Measurements from ENCODE around the gene LSP1.

The LSP1 gene

DNA sequence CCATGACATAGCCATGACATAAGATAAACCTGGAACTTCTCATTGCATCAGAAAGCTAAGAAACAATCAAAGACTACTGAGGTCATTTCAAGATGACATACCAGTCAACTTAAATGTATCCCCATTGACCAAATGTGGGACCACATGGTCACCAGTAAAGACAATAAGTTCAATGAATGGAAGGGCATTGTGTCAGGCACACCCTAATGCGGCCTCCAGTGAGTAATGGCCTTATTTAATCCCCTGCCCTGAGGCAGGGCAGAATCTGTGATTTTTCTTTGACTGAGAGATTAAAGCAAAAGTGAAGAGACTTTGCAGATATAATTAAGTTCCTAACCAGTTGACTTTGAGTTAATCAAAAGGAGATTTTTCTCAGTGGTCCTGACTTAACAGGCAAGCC is 35.4 kb upstream of the LSP1 start:
- no peaks in the 10 kb centered on the region for H3K4me1 ChIP-seq (ENCODE audit: insufficient read depth, low read length)
- no peak overlapping the region for H3K4me3 ChIP-seq (ENCODE audit: low read length)
- H3K27me3 ChIP-seq (ENCODE audit: insufficient read depth, low read length): peaks cover 2% of the 10 kb centered on the region
- H3K36me3 ChIP-seq (ENCODE audit: insufficient read depth, low read length): no peaks in the 10 kb centered on the region
- H2AFZ ChIP-seq (ENCODE audit: low read depth, low read length): no peak overlapping the region
- H3K9me3 ChIP-seq (ENCODE audit: low read length): no peaks in the 10 kb centered on the region

DNA sequence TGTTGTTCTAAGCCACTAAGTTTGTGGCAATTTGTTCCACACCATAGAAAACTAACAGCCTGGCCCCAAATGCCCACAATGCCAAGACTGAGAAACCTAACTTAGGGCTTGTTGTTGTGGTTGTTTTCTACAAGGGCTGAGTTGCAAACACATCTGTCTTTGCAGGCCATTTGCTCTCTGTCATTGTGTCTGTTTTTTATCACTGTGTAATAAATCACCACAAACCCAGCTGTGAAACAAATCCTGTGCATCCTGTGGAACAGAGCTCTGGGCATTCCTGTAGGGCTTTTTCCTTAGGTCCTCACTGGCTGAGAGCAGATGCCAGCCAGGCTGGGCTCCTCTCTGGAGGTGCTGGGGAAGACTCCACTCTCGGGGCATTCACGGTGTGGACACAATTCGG is 33.8 kb upstream of the LSP1 start:
- Histone ChIP-seq H3K27me3 (ENCODE audit: insufficient read depth, low read length) (peaks cover 2% of the 10 kb centered on the region), H3K4me3 (ENCODE audit: low read length) (no peak overlapping the region), H3K4me1 (ENCODE audit: insufficient read depth, low read length) (no peaks in the 10 kb centered on the region), H2AFZ (ENCODE audit: low read depth, low read length) (no peak overlapping the region), H3K9me3 (ENCODE audit: low read length) (no peaks in the 10 kb centered on the region), H3K36me3 (ENCODE audit: insufficient read depth, low read length) (no peaks in the 10 kb centered on the region)

DNA sequence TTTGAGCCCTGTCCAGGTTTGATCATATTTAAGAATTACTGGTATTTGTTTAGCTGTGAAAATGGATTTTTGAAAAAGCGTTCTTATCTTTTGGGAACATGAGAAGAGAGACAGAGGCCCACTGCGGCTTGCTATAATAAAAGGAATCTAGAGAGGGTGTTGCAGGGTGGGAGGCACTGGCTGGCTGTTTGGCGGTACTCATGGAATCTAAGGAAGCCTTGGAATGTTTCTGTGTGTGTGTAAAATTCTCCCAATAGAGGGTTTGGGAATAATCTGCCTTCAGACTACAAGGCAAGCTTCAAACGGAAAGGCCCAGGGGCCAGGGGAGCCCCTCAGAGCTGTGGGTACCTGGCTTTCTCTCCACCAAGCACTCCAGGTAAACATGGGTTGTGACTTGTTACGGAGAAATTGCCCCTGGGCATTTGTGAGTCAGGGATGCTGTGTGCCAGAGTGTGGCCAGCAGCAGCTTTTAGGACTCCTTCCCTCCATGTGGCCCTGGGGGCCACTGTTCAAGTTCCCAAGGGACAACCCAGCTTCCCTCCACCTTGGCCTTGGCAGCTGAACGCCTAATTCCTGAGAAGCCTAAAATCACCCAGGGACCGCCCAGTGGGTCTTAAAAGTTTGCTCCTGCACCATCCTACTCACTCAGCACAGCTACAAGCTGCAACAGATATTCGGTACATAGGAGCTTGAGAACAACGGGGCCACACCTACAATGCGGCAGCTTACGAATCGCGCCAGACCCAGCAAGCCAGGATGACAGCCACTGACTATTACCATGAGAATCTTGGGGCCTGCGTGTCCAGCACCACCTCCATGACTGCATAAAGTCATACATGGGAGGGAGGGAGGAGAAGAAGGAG is 32.2 kb upstream of the LSP1 start:
- Histone ChIP-seq H3K4me3 (ENCODE audit: low read length) (no peak overlapping the region), H2AFZ (ENCODE audit: low read depth, low read length) (no peak overlapping the region), H3K36me3 (ENCODE audit: insufficient read depth, low read length) (no peaks in the 10 kb centered on the region), H3K4me1 (ENCODE audit: insufficient read depth, low read length) (no peaks in the 10 kb centered on the region), H3K9me3 (ENCODE audit: low read length) (no peaks in the 10 kb centered on the region), H3K27me3 (ENCODE audit: insufficient read depth, low read length) (peaks cover 2% of the 10 kb centered on the region)

DNA sequence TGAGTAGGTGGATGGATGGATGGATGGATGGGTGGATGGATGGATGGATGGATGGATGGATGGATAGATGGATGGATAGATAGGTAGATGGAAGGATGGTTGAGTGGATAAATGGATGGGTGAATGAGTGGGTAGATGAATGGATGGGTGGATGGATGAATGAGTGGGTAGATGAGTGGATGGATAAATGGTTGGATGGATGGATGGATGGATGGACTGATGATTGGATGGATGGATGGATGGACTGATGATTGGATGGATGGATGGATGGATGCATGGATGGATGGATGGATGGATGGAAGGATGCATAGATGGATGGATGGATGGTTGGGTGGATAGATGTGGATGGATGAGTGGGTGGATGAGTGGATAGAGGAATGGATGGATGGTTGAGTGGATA is 31.3 kb upstream of the LSP1 start:
- Histone ChIP-seq H3K36me3 (ENCODE audit: insufficient read depth, low read length) (no peaks in the 10 kb centered on the region), H2AFZ (ENCODE audit: low read depth, low read length) (no peak overlapping the region), H3K27me3 (ENCODE audit: insufficient read depth, low read length) (peaks cover 2% of the 10 kb centered on the region), H3K4me3 (ENCODE audit: low read length) (no peak overlapping the region), H3K9me3 (ENCODE audit: low read length) (no peaks in the 10 kb centered on the region), H3K4me1 (ENCODE audit: insufficient read depth, low read length) (no peaks in the 10 kb centered on the region)

DNA sequence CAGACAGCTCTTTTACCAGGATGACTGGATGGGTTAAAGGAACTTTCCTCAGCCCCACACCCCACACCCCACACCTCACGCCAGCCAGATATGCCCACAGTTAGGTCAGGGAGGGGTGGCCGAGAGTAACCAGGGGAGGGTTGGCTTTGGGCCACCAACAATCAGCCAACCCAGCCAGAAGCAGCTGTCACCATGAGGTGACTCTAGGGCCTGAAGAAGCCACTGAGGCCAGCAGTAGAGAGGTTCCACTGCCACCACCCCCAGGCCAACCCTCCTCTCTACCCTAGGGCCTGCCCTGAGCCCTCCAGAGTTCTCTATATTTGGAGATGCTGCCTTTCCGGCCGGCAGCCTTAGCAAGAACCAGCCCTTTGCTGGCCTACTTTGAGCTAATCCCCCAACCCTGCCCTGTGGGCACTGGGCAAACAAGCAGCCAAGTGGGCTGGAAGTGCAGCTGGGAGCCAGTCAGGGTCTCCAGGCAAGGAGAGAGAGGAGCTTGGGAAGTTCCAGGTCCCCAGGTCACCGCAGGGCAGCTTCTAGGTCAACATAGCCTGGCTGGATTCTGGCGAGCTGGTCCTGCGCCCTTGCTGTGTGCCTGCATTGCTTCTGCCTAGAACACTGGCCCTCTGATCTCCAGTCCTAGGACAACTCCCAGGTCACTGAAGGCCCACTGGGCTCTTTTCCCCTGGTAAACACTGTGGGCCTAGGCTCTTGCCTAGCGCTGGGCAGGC is 30.1 kb upstream of the LSP1 start:
- Histone ChIP-seq H3K9me3 (ENCODE audit: low read length) (no peaks in the 10 kb centered on the region), H2AFZ (ENCODE audit: low read depth, low read length) (no peak overlapping the region), H3K4me1 (ENCODE audit: insufficient read depth, low read length) (no peaks in the 10 kb centered on the region), H3K27me3 (ENCODE audit: insufficient read depth, low read length) (peaks cover 8% of the 10 kb centered on the region), H3K36me3 (ENCODE audit: insufficient read depth, low read length) (no peaks in the 10 kb centered on the region), H3K4me3 (ENCODE audit: low read length) (no peak overlapping the region)

DNA sequence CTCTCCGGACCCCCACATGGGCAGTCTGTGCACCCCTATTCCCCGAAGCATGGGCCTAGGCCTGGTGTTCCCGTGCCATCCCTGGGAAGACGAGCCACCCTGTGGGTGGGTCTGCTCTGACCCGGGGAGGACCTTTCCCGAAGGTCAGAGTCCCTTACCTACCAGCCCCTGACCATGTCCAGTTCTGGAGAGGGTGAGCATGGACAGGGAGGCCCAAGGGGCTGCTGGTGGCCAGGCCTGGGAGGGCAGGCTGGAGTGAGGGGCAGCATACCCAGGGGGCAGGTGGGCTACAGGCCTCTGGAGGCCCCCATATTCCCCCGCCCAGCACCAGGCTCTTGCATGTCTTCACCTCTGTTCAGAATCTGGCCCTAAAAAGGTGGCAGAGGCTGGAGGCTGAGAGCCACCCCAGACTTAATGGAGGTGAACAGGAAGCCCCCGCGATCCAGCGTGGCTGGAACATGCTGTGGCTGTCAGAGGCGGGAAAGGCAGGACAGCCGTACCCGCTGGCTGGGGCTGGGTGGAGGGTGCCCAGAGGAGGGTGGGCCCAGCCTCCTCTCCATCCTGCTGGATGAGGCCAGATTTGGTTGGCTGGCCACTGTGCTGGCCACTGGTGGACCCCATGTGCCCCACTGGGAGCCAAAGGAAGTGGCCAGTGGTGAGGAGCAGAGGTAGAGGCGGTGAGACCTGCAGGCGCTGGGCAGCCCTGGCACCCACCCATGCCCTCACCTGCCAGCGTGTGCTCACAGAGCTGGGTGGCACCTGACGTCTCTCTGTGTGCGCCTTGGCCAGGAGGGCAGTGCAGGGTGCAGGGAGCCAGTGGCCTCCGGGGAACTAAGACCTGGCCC is 29.3 kb upstream of the LSP1 start:
- Histone ChIP-seq H3K4me3 (ENCODE audit: low read length) (no peak overlapping the region), H3K36me3 (ENCODE audit: insufficient read depth, low read length) (no peaks in the 10 kb centered on the region), H3K4me1 (ENCODE audit: insufficient read depth, low read length) (no peaks in the 10 kb centered on the region), H3K27me3 (ENCODE audit: insufficient read depth, low read length) (peaks cover 14% of the 10 kb centered on the region), H2AFZ (ENCODE audit: low read depth, low read length) (no peak overlapping the region), H3K9me3 (ENCODE audit: low read length) (no peaks in the 10 kb centered on the region)

DNA sequence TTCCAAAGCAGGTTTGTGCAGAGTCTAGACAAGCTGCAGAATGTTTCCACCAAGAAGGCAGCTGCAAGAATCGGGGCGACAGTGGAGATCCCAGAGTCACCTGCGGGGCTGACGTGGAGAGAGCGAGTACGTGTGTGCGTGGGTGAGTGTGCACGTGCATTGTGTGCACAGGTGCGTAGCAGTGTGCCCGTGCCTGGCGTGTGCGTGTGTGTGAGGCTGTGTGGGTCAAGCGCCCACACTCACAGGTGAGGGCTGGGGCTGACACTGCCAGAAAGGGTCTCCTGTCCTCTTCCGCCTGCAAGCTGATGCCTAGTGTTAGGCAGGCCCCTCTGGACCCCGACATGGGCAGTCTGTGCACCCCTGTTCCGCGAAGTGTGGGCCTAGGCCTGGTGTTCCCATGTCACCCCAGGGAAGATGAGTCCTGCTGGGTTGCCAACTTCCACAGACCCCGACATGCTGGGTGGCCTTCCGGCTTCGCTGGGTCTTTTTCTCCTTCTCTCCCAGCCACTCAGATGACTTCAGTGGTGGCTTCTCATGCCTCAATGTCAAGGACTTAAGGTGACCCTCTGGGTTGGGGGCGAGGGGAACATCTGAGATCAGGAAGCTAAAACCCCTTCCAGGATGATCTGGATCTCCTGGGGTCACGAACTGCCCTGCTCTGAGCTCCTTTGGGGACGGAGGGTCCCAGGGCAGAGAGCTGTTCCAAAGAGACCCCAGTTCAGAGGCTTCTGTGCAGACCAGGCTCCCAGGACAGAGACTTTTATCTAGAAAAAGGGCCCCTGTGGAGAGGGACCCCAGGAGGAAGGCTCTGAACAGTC is 28.5 kb upstream of the LSP1 start:
- Histone ChIP-seq H3K9me3 (ENCODE audit: low read length) (no peaks in the 10 kb centered on the region), H2AFZ (ENCODE audit: low read depth, low read length) (no peak overlapping the region), H3K36me3 (ENCODE audit: insufficient read depth, low read length) (no peaks in the 10 kb centered on the region), H3K4me3 (ENCODE audit: low read length) (no peak overlapping the region), H3K4me1 (ENCODE audit: insufficient read depth, low read length) (no peaks in the 10 kb centered on the region), H3K27me3 (ENCODE audit: insufficient read depth, low read length) (peaks cover 14% of the 10 kb centered on the region)

DNA sequence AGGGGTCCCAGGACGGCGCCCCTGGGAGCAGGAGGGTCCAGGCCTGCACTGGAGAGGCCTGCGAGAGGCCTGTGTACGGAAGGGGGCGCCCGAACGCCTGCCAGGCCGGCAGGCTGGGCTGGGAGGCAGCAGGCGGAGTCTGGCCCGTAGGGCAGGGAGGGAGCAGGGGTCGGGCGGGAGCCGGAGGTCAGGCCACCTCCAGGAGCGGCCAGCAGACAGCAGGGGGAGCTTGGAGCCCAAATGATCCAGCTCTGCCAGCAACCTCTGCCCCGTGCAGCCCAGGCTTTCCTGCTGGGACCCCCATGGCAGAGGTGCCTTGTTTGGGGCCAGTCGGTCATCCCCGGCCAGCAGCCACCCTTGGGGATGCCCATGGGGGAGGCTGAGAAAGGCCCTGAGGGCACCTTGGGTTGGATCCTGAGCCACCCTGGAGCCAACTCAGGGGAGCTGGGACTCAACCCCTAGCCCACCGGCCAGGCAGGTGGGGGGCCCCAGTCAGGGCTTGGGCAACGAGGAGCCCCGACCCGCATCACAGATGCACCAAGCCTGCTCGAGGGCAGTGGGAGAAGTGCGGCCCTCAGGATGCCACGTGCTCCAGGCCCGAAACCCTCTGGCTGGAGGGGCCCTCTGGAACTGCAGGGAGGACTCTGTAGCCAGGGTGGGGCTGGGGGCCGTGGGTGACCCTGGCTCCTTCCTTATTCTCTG is 27.7 kb upstream of the LSP1 start:
- H3K4me1 ChIP-seq (ENCODE audit: insufficient read depth, low read length): no peaks in the 10 kb centered on the region
- no peaks in the 10 kb centered on the region for H3K36me3 ChIP-seq (ENCODE audit: insufficient read depth, low read length)
- H3K27me3 ChIP-seq (ENCODE audit: insufficient read depth, low read length): peaks cover 14% of the 10 kb centered on the region
- H3K4me3 ChIP-seq (ENCODE audit: low read length): no peak overlapping the region
- no peaks in the 10 kb centered on the region for H3K9me3 ChIP-seq (ENCODE audit: low read length)
- H2AFZ ChIP-seq (ENCODE audit: low read depth, low read length): no peak overlapping the region

DNA sequence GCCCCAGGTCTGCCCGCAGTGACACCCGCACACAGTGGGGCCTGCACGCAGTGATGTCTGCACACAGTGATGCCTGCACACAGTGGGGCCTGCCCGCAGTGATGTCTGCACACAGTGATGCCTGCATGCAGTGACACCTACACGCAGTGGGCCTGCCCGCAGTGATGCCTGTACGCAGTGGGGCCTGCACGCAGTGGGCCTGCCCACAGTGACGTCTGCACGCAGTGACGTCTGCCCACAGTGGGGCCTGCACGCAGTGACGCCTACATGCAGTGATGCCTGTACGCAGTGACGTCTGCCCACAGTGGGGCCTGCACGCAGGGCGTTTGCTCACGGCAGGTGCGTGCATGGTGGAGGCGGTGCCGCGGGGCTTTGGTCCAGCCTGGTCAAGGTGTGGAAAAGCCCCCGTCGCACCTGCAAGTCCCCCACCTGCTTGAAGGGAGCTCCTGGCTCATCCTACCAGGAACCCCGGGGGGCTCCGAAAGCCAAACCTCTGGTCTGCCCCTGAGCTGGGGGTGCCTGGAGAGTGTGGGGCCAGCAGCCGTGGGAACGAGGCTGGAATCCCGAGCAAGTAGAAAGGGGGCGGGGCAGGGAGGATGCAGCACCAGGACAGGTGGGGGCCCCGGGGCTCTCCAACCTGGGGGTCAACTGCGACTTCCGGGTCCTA is 27.0 kb upstream of the LSP1 start:
- Histone ChIP-seq H3K4me3 (ENCODE audit: low read length) (no peak overlapping the region), H2AFZ (ENCODE audit: low read depth, low read length) (no peak overlapping the region), H3K9me3 (ENCODE audit: low read length) (no peaks in the 10 kb centered on the region), H3K4me1 (ENCODE audit: insufficient read depth, low read length) (no peaks in the 10 kb centered on the region), H3K36me3 (ENCODE audit: insufficient read depth, low read length) (no peaks in the 10 kb centered on the region), H3K27me3 (ENCODE audit: insufficient read depth, low read length) (peaks cover 19% of the 10 kb centered on the region)

DNA sequence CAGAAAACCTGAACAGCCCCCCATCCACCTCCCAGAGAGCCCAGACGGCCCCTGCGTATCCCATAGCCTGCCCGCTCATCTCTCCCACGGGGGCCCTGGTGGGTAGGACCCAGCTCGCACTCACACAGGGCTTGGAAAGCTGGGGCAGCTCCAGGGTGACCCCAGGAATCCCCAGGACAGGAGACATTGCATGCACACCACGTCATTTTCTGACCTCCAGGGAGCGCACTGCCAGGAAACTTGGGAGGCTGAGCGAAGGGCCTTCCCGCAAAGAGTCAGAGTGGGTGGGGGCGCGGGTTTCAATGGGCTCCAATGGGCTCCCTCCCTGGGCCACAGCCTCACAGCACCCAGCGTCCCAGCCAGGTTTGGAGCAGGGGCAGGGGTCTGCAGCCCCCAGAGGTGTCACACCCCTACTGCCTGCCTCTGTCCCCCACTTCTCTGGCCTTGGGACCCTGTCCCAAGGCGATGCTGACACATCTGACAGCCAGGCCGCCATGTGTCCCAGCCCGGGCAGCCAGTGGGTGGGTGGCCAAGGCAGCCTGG is 26.3 kb upstream of the LSP1 start:
- no peaks in the 10 kb centered on the region for H3K36me3 ChIP-seq (ENCODE audit: insufficient read depth, low read length)
- H2AFZ ChIP-seq (ENCODE audit: low read depth, low read length): no peak overlapping the region
- H3K4me1 ChIP-seq (ENCODE audit: insufficient read depth, low read length): no peaks in the 10 kb centered on the region
- H3K9me3 ChIP-seq (ENCODE audit: low read length): no peaks in the 10 kb centered on the region
- H3K4me3 ChIP-seq (ENCODE audit: low read length): no peak overlapping the region
- H3K27me3 ChIP-seq (ENCODE audit: insufficient read depth, low read length): peaks cover 23% of the 10 kb centered on the region

DNA sequence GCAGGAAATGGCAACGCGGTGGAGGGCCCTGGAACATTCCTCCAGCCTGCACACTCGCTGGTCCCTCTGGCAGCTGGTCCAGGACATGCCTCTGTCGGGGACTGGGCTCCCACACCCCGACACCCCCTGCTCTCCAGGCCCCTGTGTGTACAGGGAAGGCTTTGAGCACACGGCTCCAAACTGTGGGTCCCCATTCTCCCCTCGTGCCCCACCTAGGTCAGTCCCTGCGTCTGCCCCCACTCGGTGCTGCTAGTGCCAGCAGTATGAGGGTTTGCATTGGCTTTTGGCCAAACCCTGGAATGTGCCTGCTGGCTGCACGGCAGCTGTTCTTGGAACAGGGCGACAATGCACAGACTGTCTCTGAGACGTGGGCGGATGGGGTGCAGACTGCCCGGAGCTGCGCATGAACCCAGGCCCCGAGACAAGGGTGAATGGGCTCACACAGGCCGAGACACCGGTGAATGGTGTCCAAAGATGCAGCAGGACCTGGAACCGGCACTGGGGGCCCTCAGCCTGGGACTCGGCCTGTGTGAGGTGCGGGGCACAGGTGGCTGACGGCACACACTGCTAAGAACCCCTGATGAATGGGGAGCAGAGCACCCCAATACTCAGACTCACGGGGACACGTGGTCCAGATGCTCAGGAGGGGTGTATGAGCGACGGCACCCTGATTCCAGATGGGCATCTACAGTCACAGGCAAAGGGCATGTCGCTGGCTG is 25.6 kb upstream of the LSP1 start:
- H3K27me3 ChIP-seq (ENCODE audit: insufficient read depth, low read length): peaks cover 24% of the 10 kb centered on the region
- H3K4me1 ChIP-seq (ENCODE audit: insufficient read depth, low read length): no peaks in the 10 kb centered on the region
- H3K4me3 ChIP-seq (ENCODE audit: low read length): no peak overlapping the region
- no peaks in the 10 kb centered on the region for H3K36me3 ChIP-seq (ENCODE audit: insufficient read depth, low read length)
- H3K9me3 ChIP-seq (ENCODE audit: low read length): no peaks in the 10 kb centered on the region
- H2AFZ ChIP-seq (ENCODE audit: low read depth, low read length): no peak overlapping the region
